Measurements from ENCODE around the gene POGZ.
"Not testable (repeated sequence)": the region's sequence is repeated elsewhere in the genome, so short reads cannot be mapped to it uniquely, and the experiment has no call there.

The POGZ gene

GRCh38 chr1:151407304-151407703, 52.0 kb downstream of the POGZ start:
- DNase-seq: no peak

GRCh38 chr1:151406176-151406575, 53.1 kb downstream of the POGZ start:
- no peak for DNase-seq

GRCh38 chr1:151405187-151405951, 53.9 kb downstream of the POGZ start:
- no peak for DNase-seq

- no peak for DNase-seq
Observed at GRCh38 chr1:151403612-151404011, 55.7 kb downstream of the POGZ start.

GRCh38 chr1:151402764-151403163, 56.5 kb downstream of the POGZ start:
- no peak for DNase-seq

GRCh38 chr1:151401860-151402259, 57.4 kb downstream of the POGZ start:
- no peak for DNase-seq

GRCh38 chr1:151401125-151401788, 58.0 kb downstream of the POGZ start:
- DNase-seq: no peak

GRCh38 chr1:151399324-151400171, 59.7 kb downstream of the POGZ start, which contains the start of gene PSMB4:
Gene PSMB4 (plus strand): TSS chr1:151399573. CDS start chr1:151399588, 15 bp downstream.
- peak; percentile 91 for DNase-seq

GRCh38 chr1:151396265-151396664, 63.0 kb downstream of the POGZ start:
- DNase-seq: not testable (repeated sequence)

GRCh38 chr1:151393583-151393982, 65.7 kb downstream of the POGZ start:
- no peak for DNase-seq

GRCh38 chr1:151391079-151391563, 68.2 kb downstream of the POGZ start:
- no peak for DNase-seq

- not testable (repeated sequence) for DNase-seq
Observed at GRCh38 chr1:151390221-151391078, 68.8 kb downstream of the POGZ start.

GRCh38 chr1:151386002-151386401, 73.3 kb downstream of the POGZ start:
- DNase-seq: no peak

- no peak for DNase-seq
Observed at GRCh38 chr1:151384584-151384983, 74.7 kb downstream of the POGZ start.

GRCh38 chr1:151377150-151377884, 82.0 kb downstream of the POGZ start:
- no peak for DNase-seq

- no peak for DNase-seq
Observed at GRCh38 chr1:151373196-151373595, 86.1 kb downstream of the POGZ start.

- DNase-seq: no peak
Observed at GRCh38 chr1:151372058-151372934, 87.0 kb downstream of the POGZ start, which contains the start of gene SELENBP1. Gene SELENBP1 (minus strand): TSS chr1:151372705. CDS start chr1:151372641, 64 bp downstream.

- DNase-seq: no peak
Observed at GRCh38 chr1:151371370-151372057, 87.8 kb downstream of the POGZ start.

GRCh38 chr1:151370211-151370911, 88.9 kb downstream of the POGZ start:
- no peak for DNase-seq

All from CD4-positive, alpha-beta T cell treated with Interleukin-10 for 1 hour (primary cell).